ENCODE measurements around the gene BRMS1L.
"Not testable (repeated sequence)": the region's sequence is repeated elsewhere in the genome, so short reads cannot be mapped to it uniquely, and the experiment has no call there.

BRMS1L gene

GRCh38 chr14:35827678-35828472 is 1.7 kb downstream of the BRMS1L start:
- no peak for ATAC-seq
- TF ChIP-seq PPARA (CRISPR knock-in tag; IDR thresholded peaks at IDR 0.05; ENCODE audit: borderline replicate concordance) (no peak), ZNF8 (CRISPR knock-in tag; IDR thresholded peaks at IDR 0.05) (no peak), PATZ1 (CRISPR knock-in tag; IDR thresholded peaks at IDR 0.05; ENCODE audit: borderline replicate concordance) (no peak)

- TF ChIP-seq ZFP3 (CRISPR knock-in tag; IDR thresholded peaks at IDR 0.05) (no peak), ISL1 (CRISPR knock-in tag; IDR thresholded peaks at IDR 0.05) (0 out of 2 replicates have a peak, but pooled peaks have one; percentile 14)
- no peak for ATAC-seq
Observed at GRCh38 chr14:35829449-35829848, 3.3 kb downstream of the BRMS1L start.

- ATAC-seq, result no peak
- no peak for TF ChIP-seq TSHZ2 (CRISPR knock-in tag; IDR thresholded peaks at IDR 0.05)
- TF ChIP-seq CREB5 (CRISPR knock-in tag; IDR thresholded peaks at IDR 0.05; ENCODE audit: low read depth), result no peak
Observed at GRCh38 chr14:35835208-35835982, 9.3 kb downstream of the BRMS1L start.

- not testable (repeated sequence) for ATAC-seq
Observed at GRCh38 chr14:35841704-35842103, 15.6 kb downstream of the BRMS1L start.

GRCh38 chr14:35842245-35842644 is 16.1 kb downstream of the BRMS1L start:
- not testable (repeated sequence) for ATAC-seq

- TF ChIP-seq ZNF8 (CRISPR knock-in tag; IDR thresholded peaks at IDR 0.05) (no peak), TSHZ2 (CRISPR knock-in tag; IDR thresholded peaks at IDR 0.05) (no peak), PATZ1 (CRISPR knock-in tag; IDR thresholded peaks at IDR 0.05; ENCODE audit: borderline replicate concordance) (no peak), ISL1 (CRISPR knock-in tag; IDR thresholded peaks at IDR 0.05) (no peak), ESRRG (CRISPR knock-in tag; IDR thresholded peaks at IDR 0.05) (no peak), ZFP3 (CRISPR knock-in tag; IDR thresholded peaks at IDR 0.05) (no peak), CSRNP3 (CRISPR knock-in tag; IDR thresholded peaks at IDR 0.05) (no peak), BACH2 (CRISPR knock-in tag; IDR thresholded peaks at IDR 0.05; ENCODE audit: borderline replicate concordance) (no peak), GLIS3 (CRISPR knock-in tag; IDR thresholded peaks at IDR 0.05) (no peak), TOX (CRISPR knock-in tag; IDR thresholded peaks at IDR 0.05; ENCODE audit: borderline replicate concordance) (no peak)
Observed at GRCh38 chr14:35844494-35844893, 18.4 kb downstream of the BRMS1L start.

More at GRCh38 chr14:35844494-35844893, 18.4 kb downstream of the BRMS1L start:
- no peak for ATAC-seq

Data from SK-N-SH treated with all-trans-retinoic acid at 6 μM for 48 hours (cell line).